ENCODE results near the gene CCL18. TPM values are rescaled to one million over a fixed set of nuclear protein-coding genes. Genes with fewer than 3 reads are reported as not detected.

Gene CCL18
- total and polyA plus RNA-seq, 9 of the 15 experiments (the other 6 are each of a cell fraction or from before 2014, with no cell fraction given): not detected

- WGBS (ENCODE audit: insufficient coverage, low coverage, missing lambda C conversion rate): 0% methylated on average over 4 of the region's 4 CpGs
- no peak for DNase-seq (ENCODE audit: extremely low read depth in 1 of 4, low spot score in 3 of 4)
- Histone ChIP-seq H3K9me3 (replicated peaks; ENCODE audit: control insufficient read depth, insufficient read depth, low read depth, low read length) (no peaks in the 10 kb centered on the region), H3K9ac (ENCODE audit: insufficient read depth in 1 of 2, low read depth in 2 of 2, low read length in 2 of 2) (no peak overlapping the region), H3K79me2 (ENCODE audit: control insufficient read depth, insufficient read depth, low read length) (no peaks in the 10 kb centered on the region), H3K4me3 (no peak overlapping the region), H3K36me3 (ENCODE audit: control insufficient read depth, insufficient read depth, low read length) (no peaks in the 10 kb centered on the region), H3K27me3 (ENCODE audit: control insufficient read depth in 2 of 2, insufficient read depth in 2 of 2, low read length in 2 of 2) (peaks cover 0 to 7% of the 10 kb centered on the region in 2 experiments; a peak in 1 of 5 replicates), H3K4me1 (replicated peaks in 1 of 2; ENCODE audit: control insufficient read depth in 2 of 2, insufficient read depth in 2 of 2, low read length in 2 of 2) (no peaks in the 10 kb centered on the region), H2AFZ (ENCODE audit: low read depth, low read length) (no peak overlapping the region), H3K27ac (ENCODE audit: extremely low read depth, low read depth, low read length) (no peak overlapping the region), H3K9me1 (ENCODE audit: control insufficient read depth, insufficient read depth, low read length) (no peaks in the 10 kb centered on the region), H4K20me1 (replicated peaks; ENCODE audit: control insufficient read depth, insufficient read depth, low read length) (no peaks in the 10 kb centered on the region), H3K4me2 (ENCODE audit: insufficient read depth, low read length) (no peak overlapping the region)
- no TSS peak for BruUV-seq (replicated peaks)
- CTCF ChIA-PET (ENCODE audit: low intra/inter-chr PET ratio): no interaction called here
- ATAC-seq: no peak
- in situ Hi-C loops (cut with MboI) (no loop called here), intact Hi-C loops (cut with micrococcal nuclease) (no loop called here)
- no peak for FAIRE-seq
- POLR2A ChIA-PET: no interaction called here
- no peak for TF ChIP-seq FOXP4 (CRISPR knock-in tag; IDR thresholded peaks at IDR 0.05; ENCODE audit: borderline replicate concordance)
- TF ChIP-seq DDX20 (tag; IDR thresholded peaks at IDR 0.05; ENCODE audit: low read depth): no peak
- no peak for TF ChIP-seq E2F4 (CRISPR knock-in tag; IDR thresholded peaks at IDR 0.05; ENCODE audit: low read depth)
- TF ChIP-seq ZNF3 (CRISPR knock-in tag; IDR thresholded peaks at IDR 0.05): no peak
- TF ChIP-seq POLR2A (conservative IDR thresholded peaks at IDR 0.05): no peak
- no peak for TF ChIP-seq ARID1B (IDR thresholded peaks at IDR 0.05)
- no peak for TF ChIP-seq ZBTB26 (CRISPR knock-in tag; IDR thresholded peaks at IDR 0.05)
- peak; percentile 47; the same call in 1 of the 2 replicates for TF ChIP-seq SPI1 (IDR thresholded peaks at IDR 0.05; ENCODE audit: borderline replicate concordance, low read depth, low read length)
Measured at GRCh38 chr17:36036235-36036634, 27.8 kb upstream of the CCL18 start.
